HG03103 (cell line): ENCODE data around the gene GAN.
"Not testable (repeated sequence)": the region's sequence is repeated elsewhere in the genome, so short reads cannot be mapped to it uniquely, and the experiment has no call there.

Experiments used
- ATAC-seq: cut with Tn5 transposase; IDR thresholded peaks from one replicate; pipeline ENCODE4 v1.9.1; 2021; ENCODE audit warnings: low read depth; ENCODE audit not compliant: unreplicated experiment

Gene GAN

GRCh38 chr16:81307770-81308169 lies 7.0 kb upstream of the GAN start:
- ATAC-seq, result no peak

GRCh38 chr16:81310045-81310644 lies 4.6 kb upstream of the GAN start:
- no peak for ATAC-seq

- ATAC-seq, result no peak
Observed at GRCh38 chr16:81311762-81312161, 3.0 kb upstream of the GAN start.

- no peak for ATAC-seq
Observed at GRCh38 chr16:81313701-81314602, 810 bp upstream of the GAN start.

- ATAC-seq, result peak; percentile 28
Observed at GRCh38 chr16:81315271-81316175, 761 bp downstream of the GAN start.

- no peak for ATAC-seq
Observed at GRCh38 chr16:81316176-81316496, 1.4 kb downstream of the GAN start.

- no peak for ATAC-seq
Observed at GRCh38 chr16:81318711-81319110, 3.9 kb downstream of the GAN start.

GRCh38 chr16:81319221-81319912 lies 4.6 kb downstream of the GAN start:
- no peak for ATAC-seq

- no peak for ATAC-seq
Observed at GRCh38 chr16:81321039-81321438, 6.3 kb downstream of the GAN start.

GRCh38 chr16:81321536-81321935 lies 6.8 kb downstream of the GAN start:
- no peak for ATAC-seq

GRCh38 chr16:81324808-81325207 lies 10.0 kb downstream of the GAN start:
- no peak for ATAC-seq

- ATAC-seq, result no peak
Observed at GRCh38 chr16:81327011-81327410, 12.2 kb downstream of the GAN start.

GRCh38 chr16:81327447-81328196 lies 12.9 kb downstream of the GAN start:
- no peak for ATAC-seq

- no peak for ATAC-seq
Observed at GRCh38 chr16:81329947-81330346, 15.2 kb downstream of the GAN start.

GRCh38 chr16:81333356-81333755 lies 18.6 kb downstream of the GAN start:
- no peak for ATAC-seq

GRCh38 chr16:81335669-81336068 lies 20.9 kb downstream of the GAN start:
- no peak for ATAC-seq

GRCh38 chr16:81337097-81337496 lies 22.3 kb downstream of the GAN start:
- ATAC-seq, result no peak

GRCh38 chr16:81345172-81345571 lies 30.4 kb downstream of the GAN start:
- ATAC-seq, result not testable (repeated sequence)

GRCh38 chr16:81347425-81347824 lies 32.7 kb downstream of the GAN start:
- ATAC-seq, result no peak
